GM21723 (cell line): ENCODE data around the gene TMBIM1.
"Not testable (repeated sequence)": the region's sequence is repeated elsewhere in the genome, so short reads cannot be mapped to it uniquely, and the experiment has no call there.

ENCODE experiments used
- ATAC-seq: cut with Tn5 transposase; IDR thresholded peaks from one replicate; pipeline ENCODE4 v1.9.1; 2021; ENCODE audit warnings: mild to moderate bottlenecking, moderate library complexity; ENCODE audit not compliant: unreplicated experiment

The TMBIM1 gene

GRCh38 chr2:218273214-218273907 lies 18.9 kb downstream of the TMBIM1 start:
- ATAC-seq, result not testable (repeated sequence)

GRCh38 chr2:218272531-218273212 lies 19.6 kb downstream of the TMBIM1 start:
- peak; percentile 25 for ATAC-seq

GRCh38 chr2:218271865-218272530 lies 20.3 kb downstream of the TMBIM1 start:
- ATAC-seq, result no peak

- no peak for ATAC-seq
Measured at GRCh38 chr2:218271487-218271797, 20.9 kb downstream of the TMBIM1 start.

GRCh38 chr2:218270721-218271486 lies 21.4 kb downstream of the TMBIM1 start:
- ATAC-seq, result no peak

GRCh38 chr2:218269900-218270720 lies 22.2 kb downstream of the TMBIM1 start, which contains the start of the genes AAMP and PNKD:
AAMP (minus strand) TSS chr2:218270137; CDS start chr2:218270086, 51 bp downstream.
PNKD (plus strand) TSS chr2:218270519; CDS start chr2:218270536, 17 bp downstream.
- peak; percentile 88 for ATAC-seq

- no peak for ATAC-seq
Measured at GRCh38 chr2:218267259-218267658, 25.0 kb downstream of the TMBIM1 start.

- ATAC-seq, result no peak
Measured at GRCh38 chr2:218266316-218266979, 25.9 kb downstream of the TMBIM1 start.

- no peak for ATAC-seq
Measured at GRCh38 chr2:218265626-218266025, 26.7 kb downstream of the TMBIM1 start.

GRCh38 chr2:218264773-218265561 lies 27.3 kb downstream of the TMBIM1 start:
- ATAC-seq, result no peak

GRCh38 chr2:218263817-218264641 lies 28.3 kb downstream of the TMBIM1 start:
- no peak for ATAC-seq

GRCh38 chr2:218262631-218263586 lies 29.4 kb downstream of the TMBIM1 start:
- no peak for ATAC-seq

- ATAC-seq, result no peak
Measured at GRCh38 chr2:218262237-218262600, 30.1 kb downstream of the TMBIM1 start.

- no peak for ATAC-seq
Measured at GRCh38 chr2:218261423-218262236, 30.7 kb downstream of the TMBIM1 start.

- no peak for ATAC-seq
Measured at GRCh38 chr2:218260742-218261422, 31.4 kb downstream of the TMBIM1 start, which contains the start of gene GPBAR1. GPBAR1 (plus strand) TSS chr2:218261015; CDS start chr2:218262725, 1,710 bp downstream.
